ENCODE data around the gene NR4A1.

- TF ChIP-seq YY1 (tag by site-specific recombination; IDR thresholded peaks at IDR 0.05) (no peak), ZNF266 (tag by site-specific recombination; IDR thresholded peaks at IDR 0.05; ENCODE audit: low read depth) (no peak), ZNF747 (tag by site-specific recombination; IDR thresholded peaks at IDR 0.05) (no peak), ZNF792 (tag by site-specific recombination; IDR thresholded peaks at IDR 0.05) (no peak), SALL2 (tag by site-specific recombination; IDR thresholded peaks at IDR 0.05; ENCODE audit: borderline replicate concordance) (no peak)
- TF ChIP-seq, protein P1, sequence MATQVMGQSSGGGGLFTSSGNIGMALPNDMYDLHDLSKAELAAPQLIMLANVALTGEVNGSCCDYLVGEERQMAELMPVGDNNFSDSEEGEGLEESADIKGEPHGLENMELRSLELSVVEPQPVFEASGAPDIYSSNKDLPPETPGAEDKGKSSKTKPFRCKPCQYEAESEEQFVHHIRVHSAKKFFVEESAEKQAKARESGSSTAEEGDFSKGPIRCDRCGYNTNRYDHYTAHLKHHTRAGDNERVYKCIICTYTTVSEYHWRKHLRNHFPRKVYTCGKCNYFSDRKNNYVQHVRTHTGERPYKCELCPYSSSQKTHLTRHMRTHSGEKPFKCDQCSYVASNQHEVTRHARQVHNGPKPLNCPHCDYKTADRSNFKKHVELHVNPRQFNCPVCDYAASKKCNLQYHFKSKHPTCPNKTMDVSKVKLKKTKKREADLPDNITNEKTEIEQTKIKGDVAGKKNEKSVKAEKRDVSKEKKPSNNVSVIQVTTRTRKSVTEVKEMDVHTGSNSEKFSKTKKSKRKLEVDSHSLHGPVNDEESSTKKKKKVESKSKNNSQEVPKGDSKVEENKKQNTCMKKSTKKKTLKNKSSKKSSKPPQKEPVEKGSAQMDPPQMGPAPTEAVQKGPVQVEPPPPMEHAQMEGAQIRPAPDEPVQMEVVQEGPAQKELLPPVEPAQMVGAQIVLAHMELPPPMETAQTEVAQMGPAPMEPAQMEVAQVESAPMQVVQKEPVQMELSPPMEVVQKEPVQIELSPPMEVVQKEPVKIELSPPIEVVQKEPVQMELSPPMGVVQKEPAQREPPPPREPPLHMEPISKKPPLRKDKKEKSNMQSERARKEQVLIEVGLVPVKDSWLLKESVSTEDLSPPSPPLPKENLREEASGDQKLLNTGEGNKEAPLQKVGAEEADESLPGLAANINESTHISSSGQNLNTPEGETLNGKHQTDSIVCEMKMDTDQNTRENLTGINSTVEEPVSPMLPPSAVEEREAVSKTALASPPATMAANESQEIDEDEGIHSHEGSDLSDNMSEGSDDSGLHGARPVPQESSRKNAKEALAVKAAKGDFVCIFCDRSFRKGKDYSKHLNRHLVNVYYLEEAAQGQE (tag by site-specific recombination; IDR thresholded peaks at IDR 0.05) = no peak
These were observed 47.1 kb upstream of the NR4A1 start for GRCh38 chr12:52004042-52004648.
